Liver (tissue), 3 donors: Measurements from ENCODE around the gene SLK.

ENCODE experiments used
- GABPA ChIP-seq, 2 donors: IDR thresholded peaks in 1 of 2; conservative IDR thresholded peaks in 1 of 2; 2 replicates each; pipeline ENCODE4 v1.6.1; 2016; ENCODE audit warnings: antibody characterized with exemption in 2 of 2, mild to moderate bottlenecking in 1 of 2, moderate library complexity in 1 of 2
- RAD21 ChIP-seq, 2 donors: IDR thresholded peaks; 2 replicates each; pipeline ENCODE4 v1.6.1; 2016; ENCODE audit warnings: antibody characterized with exemption in 2 of 2, mild to moderate bottlenecking in 2 of 2
- RXRA ChIP-seq, 2 donors: IDR thresholded peaks; 2 replicates each; pipeline ENCODE4 v1.6.1; 2017 to 2018; ENCODE audit warnings: antibody characterized with exemption in 2 of 2, mild to moderate bottlenecking in 1 of 2
- SP1 ChIP-seq: IDR thresholded peaks from 2 replicates; pipeline ENCODE4 v1.6.1; 2018; ENCODE audit warnings: antibody characterized with exemption, mild to moderate bottlenecking
- TAF1 ChIP-seq: conservative IDR thresholded peaks from 2 replicates; pipeline ENCODE4 v1.6.1; 2016; ENCODE audit warnings: antibody characterized with exemption, mild to moderate bottlenecking
- YY1 ChIP-seq: IDR thresholded peaks from 2 replicates; pipeline ENCODE4 v1.6.1; 2016; ENCODE audit warnings: antibody characterized with exemption, mild to moderate bottlenecking
- TF ChIP-seq, protein P1 (sequence below): fragments of 150-350 bp; IDR thresholded peaks from 2 replicates; pipeline ENCODE4 v1.5.1; 2017; ENCODE audit warnings: improper control_type of control experiment, low read depth, low read length; ENCODE audit not compliant: missing input control
- TF ChIP-seq, protein P2 (sequence below): IDR thresholded peaks from 2 replicates; pipeline ENCODE4 v1.6.1; 2016; ENCODE audit warnings: antibody characterized with exemption, mild to moderate bottlenecking
- TF ChIP-seq, protein P3 (sequence below): IDR thresholded peaks from 2 replicates; pipeline ENCODE4 v1.6.1; 2016; ENCODE audit warnings: antibody characterized with exemption
- donor health status: healthy.
- donor health status: healthy.

GRCh38 chr10:103934308-103934707 lies 32.6 kb upstream of the SLK start:
- TF ChIP-seq, protein P1, sequence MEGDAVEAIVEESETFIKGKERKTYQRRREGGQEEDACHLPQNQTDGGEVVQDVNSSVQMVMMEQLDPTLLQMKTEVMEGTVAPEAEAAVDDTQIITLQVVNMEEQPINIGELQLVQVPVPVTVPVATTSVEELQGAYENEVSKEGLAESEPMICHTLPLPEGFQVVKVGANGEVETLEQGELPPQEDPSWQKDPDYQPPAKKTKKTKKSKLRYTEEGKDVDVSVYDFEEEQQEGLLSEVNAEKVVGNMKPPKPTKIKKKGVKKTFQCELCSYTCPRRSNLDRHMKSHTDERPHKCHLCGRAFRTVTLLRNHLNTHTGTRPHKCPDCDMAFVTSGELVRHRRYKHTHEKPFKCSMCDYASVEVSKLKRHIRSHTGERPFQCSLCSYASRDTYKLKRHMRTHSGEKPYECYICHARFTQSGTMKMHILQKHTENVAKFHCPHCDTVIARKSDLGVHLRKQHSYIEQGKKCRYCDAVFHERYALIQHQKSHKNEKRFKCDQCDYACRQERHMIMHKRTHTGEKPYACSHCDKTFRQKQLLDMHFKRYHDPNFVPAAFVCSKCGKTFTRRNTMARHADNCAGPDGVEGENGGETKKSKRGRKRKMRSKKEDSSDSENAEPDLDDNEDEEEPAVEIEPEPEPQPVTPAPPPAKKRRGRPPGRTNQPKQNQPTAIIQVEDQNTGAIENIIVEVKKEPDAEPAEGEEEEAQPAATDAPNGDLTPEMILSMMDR, result no peak
- no peak for TF ChIP-seq RAD21 (IDR thresholded peaks at IDR 0.05)
- TF ChIP-seq SP1, result no peak
- TF ChIP-seq, protein P2, sequence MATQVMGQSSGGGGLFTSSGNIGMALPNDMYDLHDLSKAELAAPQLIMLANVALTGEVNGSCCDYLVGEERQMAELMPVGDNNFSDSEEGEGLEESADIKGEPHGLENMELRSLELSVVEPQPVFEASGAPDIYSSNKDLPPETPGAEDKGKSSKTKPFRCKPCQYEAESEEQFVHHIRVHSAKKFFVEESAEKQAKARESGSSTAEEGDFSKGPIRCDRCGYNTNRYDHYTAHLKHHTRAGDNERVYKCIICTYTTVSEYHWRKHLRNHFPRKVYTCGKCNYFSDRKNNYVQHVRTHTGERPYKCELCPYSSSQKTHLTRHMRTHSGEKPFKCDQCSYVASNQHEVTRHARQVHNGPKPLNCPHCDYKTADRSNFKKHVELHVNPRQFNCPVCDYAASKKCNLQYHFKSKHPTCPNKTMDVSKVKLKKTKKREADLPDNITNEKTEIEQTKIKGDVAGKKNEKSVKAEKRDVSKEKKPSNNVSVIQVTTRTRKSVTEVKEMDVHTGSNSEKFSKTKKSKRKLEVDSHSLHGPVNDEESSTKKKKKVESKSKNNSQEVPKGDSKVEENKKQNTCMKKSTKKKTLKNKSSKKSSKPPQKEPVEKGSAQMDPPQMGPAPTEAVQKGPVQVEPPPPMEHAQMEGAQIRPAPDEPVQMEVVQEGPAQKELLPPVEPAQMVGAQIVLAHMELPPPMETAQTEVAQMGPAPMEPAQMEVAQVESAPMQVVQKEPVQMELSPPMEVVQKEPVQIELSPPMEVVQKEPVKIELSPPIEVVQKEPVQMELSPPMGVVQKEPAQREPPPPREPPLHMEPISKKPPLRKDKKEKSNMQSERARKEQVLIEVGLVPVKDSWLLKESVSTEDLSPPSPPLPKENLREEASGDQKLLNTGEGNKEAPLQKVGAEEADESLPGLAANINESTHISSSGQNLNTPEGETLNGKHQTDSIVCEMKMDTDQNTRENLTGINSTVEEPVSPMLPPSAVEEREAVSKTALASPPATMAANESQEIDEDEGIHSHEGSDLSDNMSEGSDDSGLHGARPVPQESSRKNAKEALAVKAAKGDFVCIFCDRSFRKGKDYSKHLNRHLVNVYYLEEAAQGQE, result no peak
- no peak for TF ChIP-seq GABPA (IDR thresholded peaks at IDR 0.05 in 1 of 2, conservative IDR thresholded peaks at IDR 0.05 in 1 of 2)
- TF ChIP-seq, protein P3, sequence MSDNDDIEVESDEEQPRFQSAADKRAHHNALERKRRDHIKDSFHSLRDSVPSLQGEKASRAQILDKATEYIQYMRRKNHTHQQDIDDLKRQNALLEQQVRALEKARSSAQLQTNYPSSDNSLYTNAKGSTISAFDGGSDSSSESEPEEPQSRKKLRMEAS, result no peak
- no peak for TF ChIP-seq YY1
- TF ChIP-seq RXRA (IDR thresholded peaks at IDR 0.05), result no peak
- TF ChIP-seq TAF1, result no peak
